Activated T-helper 17 cell treated with anti-CD3 and anti-CD28 coated beads, Interleukin-2, amount 50 U/mL, for 72 hours (primary cell): ENCODE measurements around the gene ST6GALNAC2. TPM values are rescaled to one million over a fixed set of nuclear protein-coding genes. Genes with fewer than 3 reads are reported as not detected.

Experiments used
- ATAC-seq: fragments of 150-1000 bp; cut with Tn5 transposase; replicated peaks from 2 replicates; pipeline ENCODE4 v1.10.0; 2021; ENCODE audit warnings: mild to moderate bottlenecking, moderate library complexity
- H3K27ac Mint-ChIP-seq: one replicate; pipeline ENCODE4 v1.8.0; 2022; ENCODE audit warnings: mixed read lengths
- H3K27me3 Mint-ChIP-seq: one replicate; pipeline ENCODE4 v1.8.0; 2022; ENCODE audit warnings: mixed read lengths
- H3K36me3 Mint-ChIP-seq: one replicate; pipeline ENCODE4 v1.8.0; 2022; ENCODE audit warnings: low read depth, mild to moderate bottlenecking, mixed read lengths
- H3K4me1 Mint-ChIP-seq: one replicate; pipeline ENCODE4 v1.8.0; 2022; ENCODE audit warnings: mixed read lengths
- H3K4me3 Mint-ChIP-seq: one replicate; pipeline ENCODE4 v1.8.0; 2022; ENCODE audit warnings: mild to moderate bottlenecking, mixed read lengths
- H3K9me3 Mint-ChIP-seq: one replicate; pipeline ENCODE4 v1.8.0; 2022; ENCODE audit warnings: mixed read lengths
- total RNA-seq, 2 donors: library from RNA; stranded (reverse); gene quantifications; one replicate each; pipeline ENCODE4 v1.2.3, GENCODE V29; 2022

The ST6GALNAC2 gene
- total RNA-seq, 2 donors from 2014 or later = 0.29 TPM; not detected in 1

DNA sequence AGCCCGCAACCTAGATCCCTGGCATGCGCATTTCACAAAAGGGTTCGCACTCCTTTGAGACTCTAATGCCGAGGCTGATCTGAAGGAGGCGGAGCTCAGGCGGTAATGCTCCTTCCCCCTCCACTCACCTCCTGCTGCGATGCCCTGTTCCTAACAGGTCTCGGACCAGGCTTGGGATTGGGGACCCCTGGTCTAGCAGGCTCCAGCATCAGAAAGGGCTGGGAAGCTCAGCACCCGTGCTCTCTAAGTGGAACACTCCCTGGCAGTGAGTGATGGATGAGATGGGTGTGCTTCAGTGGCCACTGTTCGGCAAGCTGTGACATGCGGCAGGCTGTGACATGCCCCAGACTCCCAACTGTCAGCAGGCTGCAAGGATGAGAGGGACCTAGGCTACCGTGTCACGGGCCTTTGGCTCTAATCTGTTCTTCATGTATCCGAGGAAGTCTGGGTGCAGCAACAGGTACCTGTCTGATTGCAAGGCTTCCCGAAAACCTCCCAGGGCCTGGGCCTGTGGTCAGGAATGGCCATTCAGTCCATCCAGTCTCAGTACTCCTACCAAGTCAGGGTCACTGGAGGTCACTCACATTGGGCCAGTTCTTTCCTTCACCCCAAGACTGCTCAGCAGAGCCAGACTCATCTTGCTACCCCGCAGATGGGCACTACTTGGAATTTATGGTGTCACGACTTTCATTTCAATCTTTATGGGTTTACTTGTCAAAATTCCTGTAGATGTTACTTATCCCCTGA lies 1.3 kb upstream of the ST6GALNAC2 start:
- Mint-ChIP-seq H3K9me3 (no peaks in the 10 kb centered on the region), H3K4me3 (peak overlapping the region; percentile 18), H3K27me3 (peaks cover 35% of the 10 kb centered on the region), H3K4me1 (no peaks in the 10 kb centered on the region), H3K27ac (no peak overlapping the region), H3K36me3 (peaks cover 4% of the 10 kb centered on the region)
- ATAC-seq = no peak

GRCh38 chr17:76585033-76585648 lies 519 bp downstream of the ST6GALNAC2 start:
- Mint-ChIP-seq H3K27me3 (peaks cover 35% of the 10 kb centered on the region), H3K36me3 (peaks cover 4% of the 10 kb centered on the region), H3K4me3 (peak overlapping the region; percentile 61), H3K27ac (no peak overlapping the region), H3K4me1 (no peaks in the 10 kb centered on the region), H3K9me3 (no peaks in the 10 kb centered on the region)
- peak; percentile 26 for ATAC-seq

DNA sequence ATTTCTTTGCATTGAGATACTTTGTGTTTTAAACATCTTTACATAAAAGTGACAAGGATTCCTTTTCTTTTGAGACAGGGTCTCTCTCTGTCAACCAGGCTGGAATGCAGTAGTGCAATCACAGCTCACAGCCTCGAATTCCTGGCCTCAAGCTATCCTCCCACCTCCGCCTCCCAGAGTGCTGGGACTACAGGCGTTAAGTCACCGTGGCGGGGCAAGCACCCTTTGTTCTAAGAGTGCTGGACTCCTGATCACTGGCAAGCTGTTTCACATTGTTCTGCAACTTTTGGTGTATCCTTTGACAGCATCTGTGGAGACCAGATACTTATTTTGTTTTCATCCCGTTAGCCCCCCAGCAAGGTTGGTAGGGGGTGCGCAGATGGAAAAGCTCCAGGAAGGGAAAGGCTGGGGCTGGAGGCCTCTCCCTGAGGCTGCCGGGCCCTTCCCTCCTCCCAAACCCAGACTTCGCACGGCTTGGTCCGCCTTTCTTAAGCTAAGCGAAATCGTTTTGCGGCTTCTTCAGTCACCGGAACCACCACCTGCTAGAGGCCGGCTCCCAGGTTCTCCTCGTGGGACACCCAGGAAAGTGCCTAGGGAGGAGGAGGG lies 1.1 kb downstream of the ST6GALNAC2 start:
- Mint-ChIP-seq H3K4me1 (no peaks in the 10 kb centered on the region), H3K27me3 (peaks cover 31% of the 10 kb centered on the region), H3K27ac (no peak overlapping the region), H3K9me3 (no peaks in the 10 kb centered on the region), H3K36me3 (peaks cover 4% of the 10 kb centered on the region), H3K4me3 (peak overlapping the region; percentile 61)
- ATAC-seq = no peak

DNA sequence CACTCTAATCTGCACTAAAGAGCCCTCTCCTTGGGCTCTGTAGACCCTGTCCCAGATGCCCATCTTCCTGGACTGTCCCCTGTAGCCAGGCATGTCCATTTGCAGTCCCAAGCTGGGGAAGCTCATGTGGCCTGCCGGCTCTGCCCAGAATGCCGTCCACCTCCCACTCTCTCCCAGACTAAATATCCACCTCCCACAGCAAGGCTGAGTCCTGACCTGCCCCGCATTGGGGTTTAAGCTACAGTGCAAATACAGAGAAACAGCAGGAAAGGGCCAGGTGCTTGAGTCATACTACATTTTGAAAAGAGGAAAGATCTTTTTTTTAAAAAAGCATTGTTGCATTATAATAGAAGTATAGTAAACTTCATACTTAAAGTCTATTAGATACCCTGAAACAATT lies 3.0 kb downstream of the ST6GALNAC2 start:
- no peak overlapping the region for H3K27ac Mint-ChIP-seq
- H3K4me3 Mint-ChIP-seq = no peak overlapping the region
- no peak for ATAC-seq
- H3K27me3 Mint-ChIP-seq = peaks cover 17% of the 10 kb centered on the region
- no peaks in the 10 kb centered on the region for H3K36me3 Mint-ChIP-seq
- H3K9me3 Mint-ChIP-seq = no peaks in the 10 kb centered on the region
- H3K4me1 Mint-ChIP-seq = no peaks in the 10 kb centered on the region

GRCh38 chr17:76581515-76581914 lies 4.1 kb downstream of the ST6GALNAC2 start:
- no peak for ATAC-seq
- Mint-ChIP-seq H3K27ac (no peak overlapping the region), H3K27me3 (peaks cover 8% of the 10 kb centered on the region), H3K9me3 (no peaks in the 10 kb centered on the region), H3K4me3 (no peak overlapping the region), H3K4me1 (no peaks in the 10 kb centered on the region), H3K36me3 (no peaks in the 10 kb centered on the region)

- Mint-ChIP-seq H3K27ac (no peak overlapping the region), H3K4me3 (no peak overlapping the region), H3K27me3 (peaks cover 6% of the 10 kb centered on the region), H3K36me3 (no peaks in the 10 kb centered on the region), H3K4me1 (no peaks in the 10 kb centered on the region), H3K9me3 (no peaks in the 10 kb centered on the region)
- ATAC-seq = no peak
These were observed 6.4 kb downstream of the ST6GALNAC2 start for GRCh38 chr17:76579281-76579680.

DNA sequence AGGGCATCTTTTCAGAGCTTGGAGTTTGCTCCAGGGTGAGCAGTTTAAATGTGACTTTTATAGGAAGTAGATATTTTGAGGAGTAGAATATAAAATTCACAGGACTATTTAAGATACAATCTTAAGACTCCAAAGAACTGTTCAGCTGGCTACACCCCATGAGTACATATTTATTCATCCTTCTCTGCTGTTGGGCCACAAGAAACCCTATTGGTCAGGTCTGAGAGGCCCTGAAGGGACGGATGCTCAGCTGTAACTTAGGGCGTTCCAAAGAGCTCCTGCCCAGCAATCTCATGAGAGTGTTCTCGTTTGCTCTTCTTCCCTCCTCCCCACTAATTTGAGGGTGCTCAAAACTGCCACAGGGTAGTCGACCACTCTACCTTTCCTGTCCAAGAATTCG lies 7.3 kb downstream of the ST6GALNAC2 start:
- Mint-ChIP-seq H3K27ac (no peak overlapping the region), H3K9me3 (no peaks in the 10 kb centered on the region), H3K36me3 (no peaks in the 10 kb centered on the region), H3K4me3 (no peak overlapping the region), H3K27me3 (peaks cover 3% of the 10 kb centered on the region), H3K4me1 (no peaks in the 10 kb centered on the region)
- no peak for ATAC-seq

DNA sequence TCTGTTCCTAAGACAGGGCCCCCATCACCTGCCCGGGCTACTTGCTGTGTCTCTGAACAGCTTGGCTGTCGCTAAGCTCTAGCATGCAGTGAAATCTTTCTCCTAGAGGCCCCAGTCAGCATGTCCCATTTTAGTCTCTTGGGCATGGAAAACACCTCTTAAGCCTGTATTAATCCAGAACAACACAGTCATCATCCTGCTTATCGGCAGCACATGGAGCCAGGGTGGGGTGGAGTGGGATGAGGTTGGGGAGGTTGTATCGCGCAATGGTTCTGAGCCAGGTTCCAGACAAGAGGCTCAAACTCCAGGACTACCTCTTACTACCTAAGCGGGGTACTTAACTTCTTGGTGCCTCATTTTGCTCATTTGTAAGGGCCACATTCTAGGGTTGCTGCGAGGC lies 7.8 kb downstream of the ST6GALNAC2 start:
- ATAC-seq = no peak
- Mint-ChIP-seq H3K36me3 (no peaks in the 10 kb centered on the region), H3K9me3 (no peaks in the 10 kb centered on the region), H3K4me1 (no peaks in the 10 kb centered on the region), H3K4me3 (no peak overlapping the region), H3K27ac (no peak overlapping the region), H3K27me3 (peaks cover 3% of the 10 kb centered on the region)

DNA sequence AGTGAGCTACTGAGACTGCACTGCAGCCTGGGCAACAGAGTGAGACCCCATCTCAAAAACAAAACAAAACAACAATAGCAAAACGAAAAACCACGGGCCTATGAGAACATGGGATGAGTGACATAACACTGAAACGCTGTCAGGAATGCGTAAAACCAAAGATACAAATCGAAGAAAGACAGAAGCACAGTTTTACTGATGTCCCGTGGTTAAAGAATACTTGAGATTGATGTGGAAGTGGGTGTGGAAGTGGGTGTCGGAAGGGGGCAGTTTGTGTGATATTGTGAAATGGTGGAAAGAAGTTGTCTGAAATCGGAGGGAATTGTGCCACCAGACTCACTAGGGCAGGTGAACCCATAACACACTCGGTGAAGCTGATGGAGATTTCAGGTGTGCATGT lies 9.5 kb downstream of the ST6GALNAC2 start:
- Mint-ChIP-seq H3K27me3 (no peaks in the 10 kb centered on the region), H3K27ac (no peak overlapping the region), H3K4me1 (no peaks in the 10 kb centered on the region), H3K9me3 (no peaks in the 10 kb centered on the region), H3K36me3 (no peaks in the 10 kb centered on the region), H3K4me3 (no peak overlapping the region)
- no peak for ATAC-seq

GRCh38 chr17:76575570-76575969 lies 10.1 kb downstream of the ST6GALNAC2 start:
- Mint-ChIP-seq H3K36me3 (no peaks in the 10 kb centered on the region), H3K9me3 (no peaks in the 10 kb centered on the region), H3K27me3 (no peaks in the 10 kb centered on the region), H3K27ac (no peak overlapping the region), H3K4me1 (no peaks in the 10 kb centered on the region), H3K4me3 (no peak overlapping the region)
- no peak for ATAC-seq

DNA sequence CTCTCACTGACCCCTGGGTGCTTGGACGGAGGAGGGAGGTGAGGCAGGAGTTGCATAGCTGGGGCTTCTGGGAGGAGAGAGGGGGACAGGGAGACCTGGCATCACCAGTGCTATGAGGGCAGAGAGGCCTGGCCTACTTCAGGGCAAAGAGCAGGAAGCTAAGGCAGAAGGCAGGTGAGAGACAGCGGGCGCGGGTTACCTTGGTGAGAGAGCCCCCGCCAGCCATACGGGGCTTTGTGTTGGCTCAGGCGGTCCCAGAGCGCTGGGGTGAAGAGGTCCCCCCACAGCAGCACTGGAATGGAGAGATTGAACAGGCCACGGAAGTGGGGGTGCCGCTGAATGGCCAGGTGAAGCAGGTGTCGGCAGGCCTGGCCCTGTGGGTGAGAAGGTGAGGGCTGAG lies 11.5 kb downstream of the ST6GALNAC2 start:
- ATAC-seq = no peak
- H3K9me3 Mint-ChIP-seq = no peaks in the 10 kb centered on the region
- H3K4me1 Mint-ChIP-seq = no peaks in the 10 kb centered on the region
- no peak overlapping the region for H3K4me3 Mint-ChIP-seq
- no peaks in the 10 kb centered on the region for H3K27me3 Mint-ChIP-seq
- H3K27ac Mint-ChIP-seq = no peak overlapping the region
- H3K36me3 Mint-ChIP-seq = no peaks in the 10 kb centered on the region

GRCh38 chr17:76573096-76573495 lies 12.6 kb downstream of the ST6GALNAC2 start:
- ATAC-seq = no peak
- Mint-ChIP-seq H3K4me1 (no peaks in the 10 kb centered on the region), H3K9me3 (no peaks in the 10 kb centered on the region), H3K27me3 (no peaks in the 10 kb centered on the region), H3K4me3 (no peak overlapping the region), H3K27ac (no peak overlapping the region), H3K36me3 (no peaks in the 10 kb centered on the region)

DNA sequence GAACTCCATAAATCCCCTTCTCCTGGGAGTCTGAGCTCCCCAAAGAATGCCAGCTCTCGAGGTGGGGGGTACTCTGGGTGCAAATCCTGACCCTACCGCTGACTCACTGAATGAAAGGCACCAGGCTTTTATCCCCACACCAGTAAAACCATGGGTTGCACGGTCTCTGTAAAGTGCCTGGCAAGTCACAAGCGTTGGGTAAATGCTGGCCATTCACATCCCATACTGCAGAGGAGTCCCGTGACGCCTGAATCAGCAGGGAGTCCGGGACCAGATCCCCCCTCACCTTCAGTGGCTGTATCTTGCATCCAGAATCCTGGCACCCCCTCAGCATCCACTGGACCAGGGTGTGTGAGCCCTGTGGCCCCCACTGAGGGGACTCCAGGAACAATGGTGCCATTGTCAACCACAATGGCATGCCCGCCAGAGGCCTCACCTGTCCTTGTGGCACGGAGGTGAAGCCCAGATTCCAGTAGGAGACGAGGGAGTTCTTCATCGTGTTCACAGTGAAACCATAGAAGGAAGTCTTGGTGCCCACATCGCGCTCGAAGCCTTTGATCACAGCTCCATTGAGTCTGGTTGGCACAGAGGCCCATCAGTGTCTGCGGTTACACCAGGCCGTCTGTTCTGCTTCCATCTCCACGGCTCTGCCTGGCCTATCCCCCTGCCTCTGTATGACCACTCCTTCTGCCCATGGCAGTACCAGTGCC lies 13.3 kb downstream of the ST6GALNAC2 start:
- Mint-ChIP-seq H3K4me1 (no peaks in the 10 kb centered on the region), H3K9me3 (no peaks in the 10 kb centered on the region), H3K4me3 (no peak overlapping the region), H3K36me3 (peaks cover under 1% of the 10 kb centered on the region), H3K27ac (no peak overlapping the region), H3K27me3 (no peaks in the 10 kb centered on the region)
- ATAC-seq = no peak

DNA sequence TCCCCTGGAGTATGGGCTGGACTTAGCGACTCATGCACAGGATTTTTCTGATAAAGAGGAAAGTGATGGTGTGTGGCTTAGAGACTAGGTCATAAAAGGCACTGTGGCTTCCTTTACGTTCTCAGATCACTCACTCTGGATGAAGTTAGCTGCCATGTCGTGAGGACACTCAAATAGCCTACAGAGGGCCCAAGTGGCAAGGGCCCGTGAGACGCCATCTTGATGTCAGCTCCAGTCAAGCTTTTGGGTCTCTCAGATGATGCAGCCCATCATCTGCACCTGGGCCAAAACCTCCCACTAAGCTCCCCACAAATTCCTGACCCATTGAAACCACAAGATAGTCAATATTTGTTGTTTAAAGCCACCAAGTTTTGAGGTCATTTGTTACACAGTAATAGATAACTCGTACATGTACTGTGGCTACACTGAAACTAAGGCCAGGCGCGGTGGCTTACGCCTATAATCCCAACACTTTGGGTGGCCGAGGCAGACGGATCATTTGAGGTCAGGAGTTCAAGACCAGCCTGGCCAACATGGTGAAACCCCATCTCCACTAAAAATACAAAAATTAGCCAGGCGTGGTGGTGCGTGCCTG lies 14.7 kb downstream of the ST6GALNAC2 start:
- peak; percentile 31 for ATAC-seq
- Mint-ChIP-seq H3K36me3 (peaks cover 15% of the 10 kb centered on the region), H3K27me3 (no peaks in the 10 kb centered on the region), H3K4me1 (peaks cover 11% of the 10 kb centered on the region), H3K27ac (no peak overlapping the region), H3K4me3 (no peak overlapping the region), H3K9me3 (no peaks in the 10 kb centered on the region)
